Measurements from ENCODE around the gene GPT2. TPM values are rescaled to one million over a fixed set of nuclear protein-coding genes. Genes with fewer than 3 reads are reported as not detected.

GPT2 gene
- total RNA-seq, 1 donor, result 15.6 TPM

DNA sequence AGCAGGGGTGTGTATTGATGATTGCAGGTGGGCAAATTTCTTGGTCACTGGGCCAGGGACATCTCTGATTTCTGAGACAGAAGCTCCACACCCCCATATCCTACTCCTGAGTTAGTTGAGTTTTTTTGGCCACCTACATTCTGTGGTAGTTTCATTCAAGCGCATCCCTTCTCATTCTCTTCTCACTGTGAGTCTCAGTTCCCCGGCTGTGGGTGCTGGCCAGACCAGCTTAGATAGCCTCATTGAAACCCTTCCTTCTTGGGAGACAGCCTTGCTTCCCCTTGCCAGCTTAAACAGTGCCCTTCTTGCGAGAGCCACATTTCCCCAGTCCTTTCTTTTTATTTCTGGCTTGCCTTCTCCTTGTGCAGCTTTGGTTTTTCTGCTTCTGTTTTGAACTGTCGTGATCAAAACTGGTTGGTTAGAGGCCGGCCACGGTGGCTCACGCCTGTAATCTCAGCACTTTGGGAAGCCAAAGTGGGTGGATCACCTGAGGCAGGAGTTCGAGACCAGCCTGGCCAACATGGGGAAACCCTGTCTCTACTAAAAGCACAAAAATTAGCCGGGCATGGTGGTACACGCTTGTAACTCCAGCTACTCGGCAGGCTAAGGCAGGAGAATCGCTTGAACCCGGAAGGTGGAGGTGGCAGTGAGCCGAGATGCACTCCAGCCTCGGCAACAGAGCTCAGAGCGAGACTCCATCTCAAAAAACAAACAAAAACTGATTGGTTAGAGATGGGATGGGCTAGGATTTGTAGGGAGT is 2.8 kb downstream of the GPT2 start:
- H3K4me1 ChIP-seq (ENCODE audit: insufficient read depth, low read length), result peaks cover 7% of the 10 kb centered on the region
- H3K9me3 ChIP-seq (ENCODE audit: low read depth, low read length), result no peaks in the 10 kb centered on the region
- H3K27ac ChIP-seq (ENCODE audit: low read depth, low read length), result no peak overlapping the region
- H3K4me3 ChIP-seq (ENCODE audit: insufficient read depth, low read length), result no peak overlapping the region
- TF ChIP-seq, protein P1, sequence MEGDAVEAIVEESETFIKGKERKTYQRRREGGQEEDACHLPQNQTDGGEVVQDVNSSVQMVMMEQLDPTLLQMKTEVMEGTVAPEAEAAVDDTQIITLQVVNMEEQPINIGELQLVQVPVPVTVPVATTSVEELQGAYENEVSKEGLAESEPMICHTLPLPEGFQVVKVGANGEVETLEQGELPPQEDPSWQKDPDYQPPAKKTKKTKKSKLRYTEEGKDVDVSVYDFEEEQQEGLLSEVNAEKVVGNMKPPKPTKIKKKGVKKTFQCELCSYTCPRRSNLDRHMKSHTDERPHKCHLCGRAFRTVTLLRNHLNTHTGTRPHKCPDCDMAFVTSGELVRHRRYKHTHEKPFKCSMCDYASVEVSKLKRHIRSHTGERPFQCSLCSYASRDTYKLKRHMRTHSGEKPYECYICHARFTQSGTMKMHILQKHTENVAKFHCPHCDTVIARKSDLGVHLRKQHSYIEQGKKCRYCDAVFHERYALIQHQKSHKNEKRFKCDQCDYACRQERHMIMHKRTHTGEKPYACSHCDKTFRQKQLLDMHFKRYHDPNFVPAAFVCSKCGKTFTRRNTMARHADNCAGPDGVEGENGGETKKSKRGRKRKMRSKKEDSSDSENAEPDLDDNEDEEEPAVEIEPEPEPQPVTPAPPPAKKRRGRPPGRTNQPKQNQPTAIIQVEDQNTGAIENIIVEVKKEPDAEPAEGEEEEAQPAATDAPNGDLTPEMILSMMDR (IDR thresholded peaks at IDR 0.05; ENCODE audit: extremely low read depth, low read depth, low read length), result no peak
- no peak overlapping the region for H2AFZ ChIP-seq (ENCODE audit: low read length)
- H3K79me2 ChIP-seq (ENCODE audit: insufficient read depth, low read length), result peaks cover 31% of the 10 kb centered on the region
- peaks cover 4% of the 10 kb centered on the region for H3K36me3 ChIP-seq (ENCODE audit: insufficient read depth, low read length)
- DNase-seq (ENCODE audit: insufficient read length, low spot score, missing footprints), result no peak
- peaks cover 6% of the 10 kb centered on the region for H4K20me1 ChIP-seq (ENCODE audit: insufficient read depth, low read length)
- peaks cover 8% of the 10 kb centered on the region for H3K27me3 ChIP-seq (ENCODE audit: insufficient read depth, low read length)
- peak overlapping the region; percentile 89 for H3K4me2 ChIP-seq (ENCODE audit: insufficient read depth, low read length)

DNA sequence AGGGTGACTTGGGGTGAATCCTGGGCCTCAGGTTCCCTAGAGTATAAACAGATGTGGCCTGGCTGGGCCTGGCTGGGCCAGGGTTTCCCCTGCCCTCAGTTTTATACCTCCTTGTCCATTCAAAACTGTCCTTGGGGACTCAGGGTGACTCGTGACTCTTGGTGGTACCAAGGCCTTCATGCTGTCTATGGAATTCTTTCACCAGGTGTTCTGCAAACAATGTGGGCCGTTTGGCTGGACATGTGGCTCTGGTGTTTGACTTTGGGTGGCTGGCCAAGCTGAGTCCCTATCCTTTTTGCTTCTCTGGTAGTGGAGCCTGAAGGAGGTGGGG is 3.3 kb downstream of the GPT2 start:
- Histone ChIP-seq H3K4me3 (ENCODE audit: insufficient read depth, low read length) (no peak overlapping the region), H3K79me2 (ENCODE audit: insufficient read depth, low read length) (peaks cover 34% of the 10 kb centered on the region)
- TF ChIP-seq, protein P1 (IDR thresholded peaks at IDR 0.05; ENCODE audit: extremely low read depth, low read depth, low read length), result no peak

GRCh38 chr16:46889245-46889941 is 5.2 kb downstream of the GPT2 start:
- no peaks in the 10 kb centered on the region for H3K9me3 ChIP-seq (ENCODE audit: low read depth, low read length)
- no peak overlapping the region for H2AFZ ChIP-seq (ENCODE audit: low read length)
- H3K27ac ChIP-seq (ENCODE audit: low read depth, low read length), result no peak overlapping the region
- H3K4me3 ChIP-seq (ENCODE audit: insufficient read depth, low read length), result no peak overlapping the region
- peaks cover 6% of the 10 kb centered on the region for H4K20me1 ChIP-seq (ENCODE audit: insufficient read depth, low read length)
- peaks cover 41% of the 10 kb centered on the region for H3K79me2 ChIP-seq (ENCODE audit: insufficient read depth, low read length)
- TF ChIP-seq, protein P1 (IDR thresholded peaks at IDR 0.05; ENCODE audit: extremely low read depth, low read depth, low read length), result no peak
- peaks cover 4% of the 10 kb centered on the region for H3K36me3 ChIP-seq (ENCODE audit: insufficient read depth, low read length)
- H3K4me1 ChIP-seq (ENCODE audit: insufficient read depth, low read length), result peaks cover 4% of the 10 kb centered on the region
- DNase-seq (ENCODE audit: insufficient read length, low spot score, missing footprints), result no peak
- H3K27me3 ChIP-seq (ENCODE audit: insufficient read depth, low read length), result no peaks in the 10 kb centered on the region
- no peak overlapping the region for H3K4me2 ChIP-seq (ENCODE audit: insufficient read depth, low read length)

More for the DNA sequence above, 3.3 kb downstream of the GPT2 start:
- Histone ChIP-seq H4K20me1 (ENCODE audit: insufficient read depth, low read length) (peaks cover 6% of the 10 kb centered on the region), H3K9me3 (ENCODE audit: low read depth, low read length) (no peaks in the 10 kb centered on the region), H3K4me1 (ENCODE audit: insufficient read depth, low read length) (peaks cover 7% of the 10 kb centered on the region), H3K27ac (ENCODE audit: low read depth, low read length) (no peak overlapping the region), H3K27me3 (ENCODE audit: insufficient read depth, low read length) (peaks cover 2% of the 10 kb centered on the region), H3K36me3 (ENCODE audit: insufficient read depth, low read length) (peaks cover 4% of the 10 kb centered on the region), H2AFZ (ENCODE audit: low read length) (no peak overlapping the region), H3K4me2 (ENCODE audit: insufficient read depth, low read length) (no peak overlapping the region)
- DNase-seq (ENCODE audit: insufficient read length, low spot score, missing footprints), result no peak

- H3K4me3 ChIP-seq (ENCODE audit: insufficient read depth, low read length), result no peak overlapping the region
- peaks cover 39% of the 10 kb centered on the region for H3K79me2 ChIP-seq (ENCODE audit: insufficient read depth, low read length)
- H3K4me2 ChIP-seq (ENCODE audit: insufficient read depth, low read length), result no peak overlapping the region
- TF ChIP-seq, protein P1 (IDR thresholded peaks at IDR 0.05; ENCODE audit: extremely low read depth, low read depth, low read length), result no peak
- H3K27me3 ChIP-seq (ENCODE audit: insufficient read depth, low read length), result no peaks in the 10 kb centered on the region
- no peak overlapping the region for H2AFZ ChIP-seq (ENCODE audit: low read length)
- DNase-seq (ENCODE audit: insufficient read length, low spot score, missing footprints), result no peak
- H3K36me3 ChIP-seq (ENCODE audit: insufficient read depth, low read length), result peaks cover 4% of the 10 kb centered on the region
- peaks cover 6% of the 10 kb centered on the region for H4K20me1 ChIP-seq (ENCODE audit: insufficient read depth, low read length)
- H3K4me1 ChIP-seq (ENCODE audit: insufficient read depth, low read length), result peaks cover 3% of the 10 kb centered on the region
- H3K27ac ChIP-seq (ENCODE audit: low read depth, low read length), result no peak overlapping the region
- H3K9me3 ChIP-seq (ENCODE audit: low read depth, low read length), result no peaks in the 10 kb centered on the region
Measured at GRCh38 chr16:46889942-46890300, 5.8 kb downstream of the GPT2 start.

All from osteoblast (primary cell).